ENCODE measurements around the gene CATSPER4. TPM values are rescaled to one million over a fixed set of nuclear protein-coding genes. Genes with fewer than 3 reads are reported as not detected.

Gene CATSPER4
- total and polyA plus RNA-seq, 8 donors, result not detected

DNA sequence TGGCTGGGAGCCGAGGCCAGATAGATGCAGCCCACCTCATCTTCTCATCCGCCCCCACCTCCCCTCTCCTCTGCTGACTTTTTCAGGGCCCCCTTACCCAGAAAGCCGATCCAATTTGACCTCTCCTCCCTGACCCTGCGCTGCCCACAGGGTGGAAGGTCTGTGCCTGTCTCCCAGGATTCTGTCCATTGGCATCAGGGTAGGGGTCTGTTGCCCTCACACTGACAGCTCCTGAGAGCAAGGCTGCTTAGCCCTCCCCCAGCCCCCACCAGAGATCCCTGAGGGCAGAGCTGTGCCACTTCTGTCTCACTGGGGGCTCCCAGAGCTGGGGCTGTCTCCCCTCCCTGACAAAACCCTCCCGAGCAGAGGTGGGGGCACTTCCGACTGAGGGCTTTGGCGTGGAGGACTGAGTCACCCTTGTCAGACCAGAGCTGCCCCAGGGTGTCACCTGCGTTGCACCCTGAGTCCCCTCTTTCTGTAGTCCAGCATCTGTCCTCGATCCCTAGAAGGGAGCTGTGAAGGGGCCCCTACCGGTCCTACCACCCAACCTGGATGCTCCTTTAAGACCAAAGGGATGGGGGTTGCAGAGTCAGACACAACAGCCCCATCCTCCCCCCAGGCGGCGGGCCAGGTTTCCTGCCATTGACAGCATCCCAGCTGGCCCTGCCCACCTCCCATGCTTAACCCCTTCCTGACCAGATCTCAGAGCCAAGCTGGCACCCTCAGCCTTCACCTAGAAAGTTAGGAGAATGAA is 33.9 kb upstream of the CATSPER4 start:
- Histone ChIP-seq H3K27me3 (peaks cover 0 to 69% (median 33%) of the 10 kb centered on the region in 3 donors), H3K36me3 (no peaks in the 10 kb centered on the region), H3K27ac (peak overlapping the region; percentile 7 to 61 (median 50)), H3K9me3 (no peaks in the 10 kb centered on the region), H3K4me1 (peaks cover 4 to 13% (median 9%) of the 10 kb centered on the region in 4 donors), H3K4me3 (peak overlapping the region in 2 of 4 donors; percentile 6 to 11)
- DNase-seq, result peak in 1 of 2 donors; percentile 55
- intact Hi-C loops (cut with DNase I; ENCODE audit: low total_unique reads), result no loop called here
- 18 to 52% (median 34%) methylated on average over 7 to 12 of the region's 12 CpGs for WGBS, 5 donors
- TF ChIP-seq POLR2A (IDR thresholded peaks at IDR 0.05) (no peak), CTCF (IDR thresholded peaks at IDR 0.05) (no peak), POLR2AphosphoS5 (IDR thresholded peaks at IDR 0.05) (no peak), EP300 (IDR thresholded peaks at IDR 0.05) (no peak)

DNA sequence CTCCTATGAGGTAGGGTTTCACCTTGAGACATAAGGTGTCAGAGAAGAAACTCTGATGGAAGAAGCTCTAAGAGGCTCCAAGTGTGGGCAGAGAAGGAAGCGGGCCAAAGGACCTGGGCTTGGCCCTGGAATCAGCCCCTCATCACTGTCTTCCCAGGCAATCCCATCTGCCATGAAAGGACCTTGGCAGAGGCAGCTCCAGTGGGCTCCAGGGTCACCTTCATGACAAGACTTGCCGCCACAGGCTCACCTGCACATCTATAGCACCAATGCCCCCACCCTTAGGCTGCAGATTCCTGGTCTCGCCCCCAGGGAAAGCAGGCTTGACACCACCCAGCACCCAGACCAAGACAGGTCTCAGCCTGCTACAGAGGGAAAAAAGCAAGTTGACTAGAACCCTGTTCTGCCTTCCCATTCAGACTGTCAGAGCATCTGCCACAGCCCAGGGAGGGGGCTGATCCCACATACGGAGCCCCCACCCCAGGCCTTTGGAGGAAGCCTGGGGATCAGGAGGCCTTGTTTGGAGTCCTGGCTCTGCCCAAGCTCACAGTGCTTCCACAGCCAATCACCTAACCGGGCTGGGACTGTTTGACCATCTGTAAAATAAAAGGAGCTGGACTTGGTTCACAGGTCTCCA is 32.0 kb upstream of the CATSPER4 start:
- intact Hi-C loops (cut with DNase I; ENCODE audit: low total_unique reads), result no loop called here
- peak overlapping the region in 4 of 5 donors; percentile 28 to 49 (median 36) for H3K27ac ChIP-seq
- H3K27me3 ChIP-seq, result peaks cover 0 to 85% (median 36%) of the 10 kb centered on the region in 3 donors
- TF ChIP-seq POLR2AphosphoS5 (IDR thresholded peaks at IDR 0.05) (no peak), CTCF (IDR thresholded peaks at IDR 0.05) (no peak), EP300 (IDR thresholded peaks at IDR 0.05) (no peak), POLR2A (IDR thresholded peaks at IDR 0.05) (no peak)
- no peaks in the 10 kb centered on the region for H3K36me3 ChIP-seq
- 84 to 93% (median 91%) methylated on average over 4 to 5 of the region's 5 CpGs for WGBS, 5 donors
- H3K9me3 ChIP-seq, result no peaks in the 10 kb centered on the region
- DNase-seq, result no peak
- H3K4me1 ChIP-seq, result peaks cover 9 to 24% (median 19%) of the 10 kb centered on the region in 4 donors
- peak overlapping the region in 1 of 4 donors; percentile 66 for H3K4me3 ChIP-seq

- peak within 1 kb of the TSS in 4 of 5 donors; percentile 34 to 49 (median 42) for H3K27ac ChIP-seq
- H3K9me3 ChIP-seq, result no peaks in the 10 kb centered on the region
- peaks cover 14 to 31% (median 25%) of the 10 kb centered on the region in 4 donors for H3K4me1 ChIP-seq
- TF ChIP-seq EP300 (IDR thresholded peaks at IDR 0.05) (no peak), POLR2AphosphoS5 (IDR thresholded peaks at IDR 0.05) (peak in 1 of 3 donors; percentile 6)
- H3K27me3 ChIP-seq, result peaks cover 0 to 82% (median 36%) of the 10 kb centered on the region in 3 donors
- DNase-seq, result peak in 1 of 2 donors; percentile 20
- 52 to 63% (median 56%) methylated on average over 6 of the region's 6 CpGs for WGBS, 5 donors
- peak within 1 kb of the TSS; percentile 18 to 66 (median 38) for H3K4me3 ChIP-seq
- intact Hi-C loops (cut with DNase I; ENCODE audit: low total_unique reads), result no loop called here
- H3K36me3 ChIP-seq, result no peaks in the 10 kb centered on the region
Measured at GRCh38 chr1:26158908-26159742, 31.3 kb upstream of the CATSPER4 start, which contains the start of gene FAM110D. TSS of gene FAM110D (plus strand) at chr1:26159079. CDS start at chr1:26161292, 2,213 bp downstream.

GRCh38 chr1:26159743-26160039 is 30.7 kb upstream of the CATSPER4 start:
- no peak for TF ChIP-seq POLR2AphosphoS5 (IDR thresholded peaks at IDR 0.05)
- TF ChIP-seq POLR2A (IDR thresholded peaks at IDR 0.05), result no peak
- no peak for TF ChIP-seq EP300 (IDR thresholded peaks at IDR 0.05)
- no peak for TF ChIP-seq CTCF (IDR thresholded peaks at IDR 0.05)
- peaks cover 15 to 36% (median 29%) of the 10 kb centered on the region in 4 donors for H3K4me1 ChIP-seq
- WGBS, 5 donors, result 79 to 82% (median 79%) methylated on average over 4 of the region's 4 CpGs
- DNase-seq, result no peak
- peaks cover 0 to 81% (median 36%) of the 10 kb centered on the region in 3 donors for H3K27me3 ChIP-seq
- H3K27ac ChIP-seq, result peak overlapping the region in 3 of 5 donors; percentile 24 to 49 (median 27)
- intact Hi-C loops (cut with DNase I; ENCODE audit: low total_unique reads), result loop anchor here (5.0 kb wide), 1 partner anchor 122 kb away; no protein-coding TSS in a partner anchor
- H3K36me3 ChIP-seq, result no peaks in the 10 kb centered on the region
- H3K4me3 ChIP-seq, result peak overlapping the region; percentile 18 to 66 (median 38)
- no peaks in the 10 kb centered on the region for H3K9me3 ChIP-seq
